Fibroblast of upper back skin (primary cell): ENCODE data around the gene RTN4RL2.

Experiments used
- DNase-seq: peaks from one replicate; pipeline ENCODE4 v3.0.0-alpha.2; 2013

The RTN4RL2 gene

DNA sequence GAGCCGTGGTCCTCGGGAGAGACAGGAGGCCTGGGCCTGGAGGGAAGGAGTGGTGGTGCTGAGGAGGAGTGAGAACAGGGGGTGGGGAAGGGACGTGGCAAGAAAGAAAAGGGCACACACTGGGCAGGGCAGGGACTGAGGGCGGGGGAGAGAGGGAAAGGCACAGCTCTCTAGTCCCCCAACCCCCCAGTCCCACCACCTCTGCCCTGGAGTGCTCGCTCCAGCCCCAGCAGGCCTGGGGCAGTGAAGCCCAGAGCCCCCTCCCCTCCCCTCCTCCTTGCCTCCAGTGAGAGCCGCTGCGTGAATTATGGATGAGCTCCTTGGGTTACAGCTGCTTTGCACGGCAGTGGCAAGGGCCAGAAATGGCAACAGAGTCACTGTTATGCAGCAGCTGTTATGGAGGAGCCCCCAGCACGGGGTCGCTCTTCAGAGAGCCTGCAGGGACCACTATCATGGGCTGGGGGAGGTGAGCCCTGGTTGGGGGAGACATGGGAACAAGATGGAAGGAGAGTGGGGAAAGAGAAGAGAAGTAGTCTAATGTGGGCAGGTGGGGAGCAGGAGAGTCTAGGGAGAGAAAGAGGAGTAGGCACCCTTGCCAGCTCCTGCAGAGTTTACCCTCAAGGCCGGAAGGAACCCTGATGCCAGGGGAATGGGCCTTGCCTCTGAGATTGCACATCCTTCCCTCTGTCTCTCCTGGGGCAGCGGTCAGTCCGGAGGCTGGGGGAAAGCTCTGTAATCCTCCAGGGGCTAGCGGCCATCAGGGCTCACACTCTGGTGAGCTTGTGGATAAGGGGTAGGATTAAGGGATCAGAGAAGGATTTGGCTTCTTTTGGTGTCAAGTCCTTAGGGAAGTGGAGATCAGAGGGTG, 3.6 kb downstream of the RTN4RL2 start:
- DNase-seq = no peak

- DNase-seq = no peak
Observed at GRCh38 chr11:57464539-57465181, 4.3 kb downstream of the RTN4RL2 start.

DNA sequence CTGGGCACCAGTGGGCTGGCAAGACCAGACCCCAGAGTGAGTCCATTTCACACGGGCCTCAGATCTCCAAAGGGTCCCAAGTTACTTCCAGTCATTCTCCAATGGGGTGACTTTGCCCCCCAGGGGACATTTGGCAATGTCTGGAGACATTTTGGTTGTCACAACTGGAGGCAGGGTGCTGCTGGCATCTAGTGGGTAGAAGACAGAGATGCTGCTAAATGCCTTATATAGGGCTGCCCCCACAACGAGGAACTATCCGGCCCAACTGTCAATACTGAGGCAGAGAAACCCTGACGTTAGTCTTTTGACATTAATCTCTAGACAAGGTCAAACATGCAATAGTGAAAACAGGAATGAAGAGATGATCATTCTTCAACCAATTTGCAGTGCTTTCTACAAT, 6.4 kb downstream of the RTN4RL2 start:
- no peak for DNase-seq

DNA sequence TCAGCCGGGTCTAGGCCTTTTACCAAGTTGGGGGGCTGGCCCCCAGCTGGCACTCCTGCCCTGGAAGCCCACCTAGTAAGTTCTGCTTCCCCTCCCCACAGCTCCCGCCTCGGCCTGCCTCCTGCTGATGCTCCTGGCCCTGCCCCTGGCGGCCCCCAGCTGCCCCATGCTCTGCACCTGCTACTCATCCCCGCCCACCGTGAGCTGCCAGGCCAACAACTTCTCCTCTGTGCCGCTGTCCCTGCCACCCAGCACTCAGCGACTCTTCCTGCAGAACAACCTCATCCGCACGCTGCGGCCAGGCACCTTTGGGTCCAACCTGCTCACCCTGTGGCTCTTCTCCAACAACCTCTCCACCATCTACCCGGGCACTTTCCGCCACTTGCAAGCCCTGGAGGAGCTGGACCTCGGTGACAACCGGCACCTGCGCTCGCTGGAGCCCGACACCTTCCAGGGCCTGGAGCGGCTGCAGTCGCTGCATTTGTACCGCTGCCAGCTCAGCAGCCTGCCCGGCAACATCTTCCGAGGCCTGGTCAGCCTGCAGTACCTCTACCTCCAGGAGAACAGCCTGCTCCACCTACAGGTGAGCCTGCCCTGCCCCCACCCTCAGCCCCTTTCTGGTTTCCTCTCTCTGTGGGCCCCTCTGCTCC, 7.3 kb downstream of the RTN4RL2 start:
- no peak for DNase-seq

DNA sequence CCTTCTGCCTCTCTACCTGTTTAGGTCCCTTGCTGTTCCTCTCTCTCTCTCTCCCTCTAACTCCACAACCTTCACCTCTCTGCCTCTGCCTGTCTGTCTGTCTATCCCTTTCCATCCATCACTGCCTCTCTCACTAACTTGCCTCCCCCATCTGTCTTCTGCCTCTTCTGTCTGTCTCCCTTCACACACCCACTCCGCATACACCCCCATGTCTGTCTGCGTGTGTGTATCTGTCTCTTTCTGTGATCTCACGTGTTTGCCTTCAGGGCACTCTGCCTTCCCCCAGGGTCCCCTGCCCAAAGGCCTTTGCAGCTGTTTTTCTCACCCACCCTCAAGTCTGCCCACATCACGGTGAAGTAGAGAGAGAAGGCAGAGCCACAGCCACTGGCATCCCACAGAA, 7.9 kb downstream of the RTN4RL2 start:
- no peak for DNase-seq

GRCh38 chr11:57469268-57469667, 8.9 kb downstream of the RTN4RL2 start:
- DNase-seq = no peak

DNA sequence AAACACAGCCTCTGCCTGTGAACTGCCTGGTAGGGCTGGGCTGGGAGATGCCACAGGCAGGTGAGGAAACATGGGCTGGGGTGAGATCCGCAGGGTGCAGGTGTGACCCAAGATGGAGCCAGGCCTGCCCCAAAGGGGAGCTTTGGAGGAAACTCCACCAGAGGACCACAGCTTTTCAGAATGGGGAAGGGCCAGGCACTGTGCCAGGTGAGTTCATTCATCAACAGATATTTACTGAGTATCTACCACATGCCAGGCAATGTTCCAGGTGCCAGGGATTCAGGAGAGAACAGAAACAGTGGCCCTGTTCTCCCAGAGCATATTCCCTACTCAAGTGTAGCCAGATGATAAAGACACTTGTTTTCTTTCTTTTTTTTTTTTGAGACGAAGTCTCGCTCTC, 11.2 kb downstream of the RTN4RL2 start:
- DNase-seq = no peak

DNA sequence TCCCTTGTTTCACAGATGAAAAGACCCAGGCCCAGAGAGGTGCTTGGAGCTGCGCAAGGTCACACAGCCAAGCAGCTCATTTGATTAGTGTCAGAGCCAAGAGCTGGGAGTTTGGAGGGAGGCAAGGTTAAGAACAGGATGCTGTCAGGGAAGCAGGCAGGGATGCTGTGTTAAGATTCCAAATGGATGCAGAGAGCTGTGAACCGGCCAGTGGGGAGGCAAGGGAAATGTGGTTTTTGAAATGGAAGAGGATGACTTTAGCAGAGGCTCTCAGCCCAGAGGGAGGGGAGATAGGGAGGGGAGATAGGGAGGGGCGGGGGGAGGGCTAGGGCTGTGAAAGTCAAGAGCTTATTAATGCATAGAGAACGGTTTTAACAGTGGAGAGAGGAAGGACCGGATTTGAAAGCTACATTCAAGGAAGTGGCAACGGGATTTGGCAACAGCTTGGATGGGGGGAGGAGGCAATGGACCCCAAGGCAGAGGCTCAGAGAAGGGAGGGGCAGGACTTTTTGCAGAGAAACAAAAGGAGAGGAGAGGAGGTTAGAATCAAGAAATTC, 13.0 kb downstream of the RTN4RL2 start:
- no peak for DNase-seq

DNA sequence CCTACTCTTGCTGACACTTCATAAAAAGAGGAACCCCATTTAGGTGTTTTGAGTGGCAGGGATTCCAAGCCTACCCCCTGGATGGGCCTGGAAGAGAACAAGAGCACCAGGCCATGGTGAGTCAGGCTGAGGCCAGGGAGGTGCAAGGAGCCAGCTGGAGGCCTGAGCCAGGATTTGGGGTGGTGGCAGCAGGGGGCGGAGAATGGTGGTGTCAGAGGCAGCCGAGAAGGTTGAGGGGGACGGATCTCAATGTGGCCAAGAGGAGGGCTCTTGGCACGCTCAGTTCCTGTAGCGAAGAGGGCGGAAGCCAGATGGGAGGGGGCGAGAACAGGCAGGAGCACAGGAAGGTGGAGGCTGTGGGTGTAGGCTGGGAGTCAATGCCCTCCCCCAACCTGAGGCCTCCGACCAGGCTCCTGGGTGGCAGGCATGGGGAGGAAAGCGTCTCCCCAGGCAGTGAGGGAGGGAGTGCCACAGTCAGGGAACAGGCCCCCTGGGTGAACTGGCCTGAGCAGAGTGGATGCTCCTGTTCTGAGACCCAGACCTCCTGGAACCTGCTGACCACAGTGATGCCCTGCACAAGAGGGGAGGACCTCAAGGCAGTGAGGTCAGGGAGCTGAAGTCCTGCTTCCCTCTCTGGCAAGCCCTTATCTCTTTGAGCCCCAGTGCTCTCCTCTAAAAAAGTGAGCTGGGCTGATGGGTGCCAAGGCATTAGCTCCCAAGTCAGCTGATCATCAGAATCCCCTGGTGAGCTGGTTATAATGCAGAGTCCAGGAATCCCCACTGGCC, 13.9 kb downstream of the RTN4RL2 start:
- no peak for DNase-seq

- no peak for DNase-seq
Observed at GRCh38 chr11:57474803-57475115, 14.4 kb downstream of the RTN4RL2 start.

DNA sequence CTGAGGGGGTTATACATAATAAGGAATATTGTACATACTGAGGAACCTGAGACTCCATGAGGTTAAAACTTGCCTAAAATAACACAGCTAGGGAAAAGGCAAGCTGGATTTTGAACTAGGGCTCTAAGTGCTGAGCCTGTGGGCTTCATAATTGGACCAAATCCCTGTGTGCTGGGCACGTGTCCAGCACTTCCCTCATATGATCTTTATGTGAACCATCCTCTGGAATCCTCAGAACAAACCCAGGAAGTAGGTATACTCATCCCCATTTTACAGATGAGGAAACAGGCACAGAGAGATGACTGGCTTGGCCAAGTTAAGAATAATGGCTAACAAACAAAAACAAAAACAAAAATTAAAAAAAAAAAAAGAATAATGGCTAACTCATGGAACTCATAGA, 14.9 kb downstream of the RTN4RL2 start:
- peak; percentile 35 for DNase-seq

- no peak for DNase-seq
Observed at GRCh38 chr11:57475671-57476046, 15.3 kb downstream of the RTN4RL2 start.

DNA sequence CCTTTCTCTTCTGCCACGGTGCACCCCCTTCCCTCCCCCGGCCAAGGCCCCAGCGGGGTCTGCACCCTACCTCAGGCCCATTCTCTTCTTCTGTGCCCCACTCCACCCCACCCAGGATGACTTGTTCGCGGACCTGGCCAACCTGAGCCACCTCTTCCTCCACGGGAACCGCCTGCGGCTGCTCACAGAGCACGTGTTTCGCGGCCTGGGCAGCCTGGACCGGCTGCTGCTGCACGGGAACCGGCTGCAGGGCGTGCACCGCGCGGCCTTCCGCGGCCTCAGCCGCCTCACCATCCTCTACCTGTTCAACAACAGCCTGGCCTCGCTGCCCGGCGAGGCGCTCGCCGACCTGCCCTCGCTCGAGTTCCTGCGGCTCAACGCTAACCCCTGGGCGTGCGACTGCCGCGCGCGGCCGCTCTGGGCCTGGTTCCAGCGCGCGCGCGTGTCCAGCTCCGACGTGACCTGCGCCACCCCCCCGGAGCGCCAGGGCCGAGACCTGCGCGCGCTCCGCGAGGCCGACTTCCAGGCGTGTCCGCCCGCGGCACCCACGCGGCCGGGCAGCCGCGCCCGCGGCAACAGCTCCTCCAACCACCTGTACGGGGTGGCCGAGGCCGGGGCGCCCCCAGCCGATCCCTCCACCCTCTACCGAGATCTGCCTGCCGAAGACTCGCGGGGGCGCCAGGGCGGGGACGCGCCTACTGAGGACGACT, 15.9 kb downstream of the RTN4RL2 start:
- no peak for DNase-seq

DNA sequence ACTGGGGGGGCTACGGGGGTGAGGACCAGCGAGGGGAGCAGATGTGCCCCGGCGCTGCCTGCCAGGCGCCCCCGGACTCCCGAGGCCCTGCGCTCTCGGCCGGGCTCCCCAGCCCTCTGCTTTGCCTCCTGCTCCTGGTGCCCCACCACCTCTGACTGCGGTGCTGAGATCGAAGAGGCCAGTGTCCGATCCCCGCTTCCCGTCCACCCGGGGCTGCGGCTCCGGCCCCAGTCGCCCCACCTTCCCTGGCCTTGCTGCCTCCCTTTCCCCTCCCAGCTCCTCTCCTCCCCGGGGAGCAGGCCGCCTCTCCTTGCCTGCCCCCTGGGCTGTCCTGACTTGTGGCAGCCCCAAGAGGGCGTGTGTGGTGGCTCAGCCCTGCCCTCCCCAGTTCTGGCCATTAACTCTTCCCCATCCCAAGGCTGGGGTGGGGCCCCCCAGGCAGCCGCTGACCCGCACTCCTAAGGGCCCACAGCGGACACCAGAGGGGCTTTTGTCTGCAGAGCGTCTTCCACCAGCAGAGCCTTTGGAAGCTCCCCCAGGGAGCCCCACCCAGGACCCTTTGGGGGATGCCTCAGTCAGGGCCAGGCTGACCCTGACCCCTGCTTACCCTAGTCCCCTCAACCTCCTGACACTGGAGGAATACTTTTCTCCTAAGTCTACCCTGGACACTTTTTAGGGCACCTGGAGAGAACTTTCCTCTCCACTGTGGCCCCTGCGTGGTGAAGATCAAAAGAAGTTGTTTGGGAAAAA, 16.6 kb downstream of the RTN4RL2 start:
- no peak for DNase-seq

DNA sequence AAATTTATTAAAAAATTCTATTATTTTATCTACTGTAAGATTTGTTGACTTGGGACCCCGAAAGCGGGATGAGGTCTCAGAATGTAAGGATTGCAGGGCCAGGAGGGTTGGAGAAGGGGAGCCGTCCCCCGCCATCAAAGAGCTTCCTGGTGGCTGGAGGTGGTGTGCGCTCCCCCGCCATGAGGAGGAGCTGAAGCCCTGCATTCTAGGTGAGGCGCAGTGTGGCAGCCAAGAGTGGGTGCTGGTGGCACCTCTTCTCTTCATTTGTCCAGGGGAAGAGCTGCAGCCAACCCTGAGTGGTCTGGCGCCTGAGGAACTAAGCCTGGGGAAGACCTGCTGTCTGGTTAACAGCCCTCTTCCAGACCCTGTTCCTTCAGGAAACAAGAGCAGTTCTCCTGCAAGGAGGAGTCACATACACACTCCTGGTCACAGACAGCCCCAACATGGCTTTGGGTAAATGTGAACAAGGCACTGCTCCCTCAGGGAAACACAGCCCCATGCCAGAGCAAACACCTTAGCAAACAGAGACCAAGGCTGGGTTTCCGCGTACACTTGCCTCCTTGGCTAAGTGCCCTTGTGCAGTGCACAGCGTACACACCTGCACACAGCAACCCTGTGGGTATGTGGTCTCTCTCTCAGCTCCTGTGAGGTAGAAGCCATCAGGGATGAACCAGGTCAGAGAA, 17.3 kb downstream of the RTN4RL2 start:
- DNase-seq = no peak

DNA sequence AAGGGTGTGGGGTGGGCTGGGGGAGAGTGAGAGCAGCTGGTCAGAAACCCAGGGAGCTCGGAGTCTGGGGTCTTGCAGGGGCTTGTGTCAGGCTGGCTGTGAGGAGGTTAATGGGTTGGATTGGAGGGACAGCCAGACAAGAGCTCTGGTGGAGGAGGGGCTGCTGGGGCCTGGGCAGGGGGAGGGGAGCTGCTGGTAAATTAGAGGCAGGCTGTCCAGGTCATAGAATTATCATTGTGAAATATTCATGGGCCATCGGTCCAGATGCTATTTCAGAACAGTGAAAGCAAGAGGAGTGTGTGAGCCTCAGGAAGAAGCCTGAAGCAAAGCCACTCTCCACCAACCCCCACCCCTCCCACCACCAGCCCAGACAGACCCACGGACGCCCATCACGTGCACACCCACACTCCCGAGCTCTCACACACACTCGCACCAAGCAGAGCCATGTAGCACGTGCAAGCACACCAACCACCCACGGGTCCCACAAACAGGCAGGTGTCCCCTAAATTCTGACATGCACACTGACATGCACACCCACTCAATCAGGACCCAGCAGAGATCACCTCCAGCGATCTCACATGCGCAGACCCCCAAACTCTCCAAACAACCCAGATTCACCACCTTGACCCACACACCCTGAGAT, 18.8 kb downstream of the RTN4RL2 start:
- no peak for DNase-seq

GRCh38 chr11:57479911-57480310, 19.6 kb downstream of the RTN4RL2 start:
- DNase-seq = no peak

DNA sequence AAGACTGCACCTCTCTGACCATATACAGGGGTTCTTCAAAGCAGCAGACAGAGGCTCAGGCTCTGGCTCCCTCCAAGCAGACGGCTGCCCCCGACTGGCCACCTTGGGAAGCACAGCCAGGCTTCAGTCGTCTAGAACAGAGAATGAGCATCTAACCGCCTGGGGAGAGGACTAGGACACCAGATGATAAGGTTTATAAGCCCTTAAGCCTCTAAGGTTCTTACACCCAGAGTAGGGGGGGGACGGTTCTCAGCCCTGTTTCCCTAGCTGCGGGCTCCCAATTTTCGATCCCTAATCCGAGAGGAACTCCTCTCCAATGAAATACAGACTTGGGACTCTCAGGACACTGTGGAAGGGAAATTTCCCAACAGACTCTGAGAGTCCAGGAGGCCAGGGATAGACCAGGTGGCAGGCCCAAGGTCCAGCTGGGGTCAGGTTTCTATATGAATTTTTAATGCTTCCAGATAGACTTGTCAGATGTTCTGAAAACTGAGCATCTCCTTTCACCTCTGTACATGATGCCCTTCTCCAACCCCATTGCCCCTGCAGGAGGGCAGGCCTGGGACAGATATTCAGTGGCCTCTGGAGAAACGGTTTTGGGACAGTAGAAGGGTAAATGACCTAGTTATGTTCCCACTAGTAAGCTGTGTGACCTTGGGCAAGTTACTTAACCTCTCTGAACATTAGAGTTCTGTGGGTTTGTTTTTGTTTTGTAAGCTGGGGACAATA, 20.2 kb downstream of the RTN4RL2 start:
- peak; percentile 38 for DNase-seq

- no peak for DNase-seq
Observed at GRCh38 chr11:57481315-57481714, 21.0 kb downstream of the RTN4RL2 start.
